Panc1 (cell line): ENCODE measurements around the gene TNFRSF18. TPM values are rescaled to one million over a fixed set of nuclear protein-coding genes. Genes with fewer than 3 reads are reported as not detected.

Experiments
- ATAC-seq: fragments of 200-7000 bp; cut with Tn5 transposase; 2 replicates; pipeline ENCODE4 v1.9.1; 2020; ENCODE audit warnings: mild to moderate bottlenecking, moderate library complexity
- BruUV-seq: library from RNA; stranded (reverse); fragments of 400-500 nt; replicated peaks from 2 replicates; lab custom pipeline; 2021; lab: Mats Ljungman, UMichigan
- CTCF ChIA-PET: fragments of 300-600 bp; sonication (Branson Sonifier 250); formaldehyde crosslinking; loops from one replicate; lab custom pipeline; 2022; ENCODE audit warnings: antibody characterized with exemption; lab: Charles Lee
- POLR2A ChIA-PET: fragments of 300-600 bp; sonication (Branson Sonifier 250); formaldehyde crosslinking; loops from one replicate; lab custom pipeline; 2022; ENCODE audit warnings: antibody characterized with exemption; lab: Charles Lee
- DNase-seq: peaks from one replicate; pipeline ENCODE4 v3.0.0-alpha.2; 2010; ENCODE audit warnings: low read depth, low spot score
- H3K27ac ChIP-seq: 2 replicates; pipeline ENCODE4 v1.5.1; 2011; ENCODE audit warnings: mild to moderate bottlenecking, low read length, inconsistent platforms
- H3K27me3 ChIP-seq: fragments of 200-500 bp; sonication (Bioruptor generic); 2 replicates; pipeline ENCODE4 v1.6.0; 2014; ENCODE audit warnings: low read length, inconsistent platforms; ENCODE audit not compliant: control insufficient read depth, insufficient read depth
- H3K36me3 ChIP-seq: fragments of 200-500 bp; sonication (Bioruptor generic); 2 replicates; pipeline ENCODE4 v1.5.1; 2014; ENCODE audit warnings: inconsistent platforms, mild to moderate bottlenecking, low read length, moderate library complexity; ENCODE audit not compliant: control insufficient read depth, insufficient read depth
- H3K4me1 ChIP-seq: 2 replicates; pipeline ENCODE4 v1.5.1; 2011; ENCODE audit warnings: inconsistent platforms, mild to moderate bottlenecking, low read length, moderate library complexity; ENCODE audit not compliant: control insufficient read depth, insufficient read depth
- H3K4me3 ChIP-seq, 2 experiments: 2 replicates each; pipeline ENCODE4 v1.5.1; 2011 to 2012; ENCODE audit warnings: low read depth in 2 of 2, low read length in 2 of 2, mild to moderate bottlenecking in 2 of 2, inconsistent platforms in 1 of 2, moderate library complexity in 1 of 2
- H3K9me3 ChIP-seq: fragments of 200-500 bp; sonication (Bioruptor generic); 2 replicates; pipeline ENCODE4 v1.5.1; 2014; ENCODE audit warnings: low read depth, mild to moderate bottlenecking, inconsistent platforms, low read length, moderate library complexity; ENCODE audit not compliant: control insufficient read depth, insufficient read depth
- CTCF ChIP-seq: fragments of 450-650 bp; IDR thresholded peaks from 2 replicates; pipeline ENCODE4 v1.5.1; 2017; ENCODE audit warnings: mild to moderate bottlenecking
- POLR2AphosphoS5 ChIP-seq: IDR thresholded peaks from 2 replicates; pipeline ENCODE4 v1.6.1; 2012; ENCODE audit warnings: mild to moderate bottlenecking, low read depth, low read length, moderate library complexity
- REST ChIP-seq, 2 experiments: IDR thresholded peaks; 2 replicates each; pipeline ENCODE4 v1.6.1; 2011 to 2012; ENCODE audit warnings: low read depth in 2 of 2, control low read depth in 1 of 2, low read length in 1 of 2, mild to moderate bottlenecking in 1 of 2, moderate library complexity in 1 of 2; ENCODE audit not compliant: insufficient read depth in 1 of 2
- SIN3A ChIP-seq: IDR thresholded peaks from 2 replicates; pipeline ENCODE4 v1.6.1; 2012; ENCODE audit warnings: low read depth, mild to moderate bottlenecking, low read length, moderate library complexity, borderline replicate concordance; ENCODE audit not compliant: insufficient read depth
- TCF7L2 ChIP-seq: IDR thresholded peaks from 2 replicates; pipeline ENCODE4 v1.6.1; 2011; ENCODE audit warnings: mild to moderate bottlenecking, low read depth, low read length, inconsistent platforms
- in situ Hi-C: cut with HindIII; loops from 2 replicates; pipeline ENCODE4 v1.10.0; 2016; ENCODE audit warnings: low sequenced_read_pairs, low pct_unique_long_range_greater_than_20kb
- intact Hi-C: fragments of 100-400 bp; cut with micrococcal nuclease; formaldehyde crosslinking; loops from one replicate; pipeline ENCODE4 v1.10.0; 2022; ENCODE audit not compliant: unreplicated experiment
- total RNA-seq: library from RNA; stranded (reverse); gene quantifications from one replicate; pipeline ENCODE4 v1.2.1, GENCODE V29; 2021; ENCODE audit not compliant: unreplicated experiment

TNFRSF18 gene
- total RNA-seq, 1 experiment from 2014 or later: 4.3 TPM

DNA sequence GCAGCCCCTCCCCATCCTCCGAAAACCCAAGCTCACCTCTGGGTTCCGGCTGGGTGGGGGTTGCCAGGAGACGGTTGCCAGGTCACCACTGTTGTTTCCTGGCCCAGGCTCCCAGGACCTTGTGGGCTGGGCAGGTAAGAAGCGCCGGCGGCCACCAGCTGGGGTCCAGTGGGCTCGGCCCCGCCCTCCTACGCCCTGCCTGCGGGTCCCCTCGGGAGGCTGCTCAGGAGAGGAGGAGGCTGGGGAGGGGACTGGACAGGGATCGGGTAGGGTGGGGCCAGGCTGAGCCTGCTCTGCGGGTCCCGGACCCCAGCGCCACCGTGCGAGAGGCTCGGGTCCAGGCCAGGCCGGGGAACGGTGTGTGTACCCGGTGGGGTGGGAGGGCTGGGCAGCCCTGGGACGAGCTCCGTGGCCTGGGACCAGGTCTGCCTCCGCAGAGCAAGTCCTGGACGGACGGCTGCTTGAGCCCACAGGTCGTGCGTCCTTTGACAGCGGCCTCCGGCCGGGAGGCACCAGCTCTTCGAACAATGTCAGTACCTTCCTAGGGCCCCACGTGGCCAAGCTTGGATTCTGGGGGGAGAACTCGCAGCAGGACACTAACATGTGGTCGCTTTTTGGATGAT is 32.5 kb downstream of the TNFRSF18 start, which contains the start of gene TTLL10:
Gene TTLL10, plus strand, starts transcription at position 88 of the 623 bp plus-strand sequence. CDS start 5,336 bp downstream, outside the sequence.
- no peaks in the 10 kb centered on the region for H3K27me3 ChIP-seq
- H3K4me3 ChIP-seq: no peak within 1 kb of the TSS
- in situ Hi-C loops: no loop called here
- intact Hi-C loops: no loop called here
- CTCF ChIA-PET: interaction anchor here (0.6 kb wide), 2 partner anchors 19 to 232 kb away, joined by 3 to 4 read pairs; no protein-coding TSS in a partner anchor
- no peaks in the 10 kb centered on the region for H3K36me3 ChIP-seq
- BruUV-seq: no TSS peak
- H3K9me3 ChIP-seq: no peaks in the 10 kb centered on the region
- no peak for TF ChIP-seq TCF7L2
- TF ChIP-seq SIN3A: no peak
- TF ChIP-seq CTCF: no peak
- no peak for TF ChIP-seq POLR2AphosphoS5
- TF ChIP-seq REST (IDR thresholded peaks at IDR 0.05; ENCODE audit: insufficient read depth in 1 of 2, low read depth in 2 of 2, low read length in 1 of 2): no peak
- no peak for DNase-seq
- no peak within 1 kb of the TSS for H3K27ac ChIP-seq
- H3K4me1 ChIP-seq: no peaks in the 10 kb centered on the region
- ATAC-seq: no peak
- POLR2A ChIA-PET: no interaction called here

GRCh38 chr1:1173061-1173792 is 33.2 kb downstream of the TNFRSF18 start:
- CTCF ChIA-PET: interaction anchor here (0.6 kb wide), 2 partner anchors 18 to 232 kb away, joined by 3 to 4 read pairs; no protein-coding TSS in a partner anchor
- DNase-seq: no peak
- H3K4me1 ChIP-seq: no peaks in the 10 kb centered on the region
- H3K27ac ChIP-seq: no peak overlapping the region
- TF ChIP-seq SIN3A (no peak), REST (IDR thresholded peaks at IDR 0.05; ENCODE audit: insufficient read depth in 1 of 2, low read depth in 2 of 2, low read length in 1 of 2) (no peak)
- BruUV-seq: no TSS peak
- ATAC-seq: 0 out of 2 replicates have a peak, but pooled peaks have one; percentile 2
- in situ Hi-C loops (no loop called here), intact Hi-C loops (no loop called here)
- H3K36me3 ChIP-seq: no peaks in the 10 kb centered on the region
- no peaks in the 10 kb centered on the region for H3K9me3 ChIP-seq
- H3K27me3 ChIP-seq: no peaks in the 10 kb centered on the region
- POLR2A ChIA-PET: no interaction called here
- no peak overlapping the region for H3K4me3 ChIP-seq
